Naive thymus-derived CD8-positive, alpha-beta T cell (primary cell): ENCODE measurements around the gene COL10A1. TPM values are rescaled to one million over a fixed set of nuclear protein-coding genes. Genes with fewer than 3 reads are reported as not detected.

Experiments used
- ATAC-seq, 2 donors: fragments of 150-1000 bp; cut with Tn5 transposase in 1 of 2; sonication (Bioruptor Pico), chemical (Tn5 transposase) in 1 of 2; 1 replicate in 1 of 2; 2 replicates in 1 of 2; pipeline ENCODE4 v1.10.0; 2021; ENCODE audit warnings: mild to moderate bottlenecking in 2 of 2, moderate library complexity in 2 of 2
- POLR2A ChIA-PET: fragments of 350-600 bp; sonication (Branson Sonifier 250); formaldehyde crosslinking; loops from one replicate; lab custom pipeline; 2021; ENCODE audit warnings: antibody characterized with exemption; lab: Charles Lee
- DNase-seq, 10 donors: peaks; one replicate each; pipeline versions ENCODE4 v3.0.0 to v3.0.0-alpha.2; 2020 to 2022
- H3K27ac Mint-ChIP-seq, 10 donors: one replicate each; pipeline ENCODE4 v1.8.0; 2020 to 2022; ENCODE audit warnings: mild to moderate bottlenecking in 10 of 10, mixed read lengths in 10 of 10, moderate library complexity in 4 of 10, inconsistent platforms in 1 of 10
- H3K27me3 Mint-ChIP-seq, 5 donors: one replicate each; pipeline ENCODE4 v1.8.0; 2021 to 2022; ENCODE audit warnings: mixed read lengths in 5 of 5
- H3K36me3 Mint-ChIP-seq, 3 donors: one replicate each; pipeline ENCODE4 v1.8.0; 2020 to 2022; ENCODE audit warnings: mixed read lengths in 3 of 3, mild to moderate bottlenecking in 2 of 3, inconsistent platforms in 1 of 3
- H3K4me1 Mint-ChIP-seq, 4 donors: one replicate each; pipeline ENCODE4 v1.8.0; 2021 to 2022; ENCODE audit warnings: mixed read lengths in 4 of 4
- H3K4me3 Mint-ChIP-seq, 10 donors: one replicate each; pipeline ENCODE4 v1.8.0; 2020 to 2022; ENCODE audit warnings: mild to moderate bottlenecking in 10 of 10, mixed read lengths in 10 of 10, moderate library complexity in 6 of 10, inconsistent platforms in 1 of 10
- H3K9me3 Mint-ChIP-seq, 9 donors: one replicate each; pipeline ENCODE4 v1.8.0; 2020 to 2022; ENCODE audit warnings: mixed read lengths in 9 of 9, mild to moderate bottlenecking in 3 of 9, inconsistent platforms in 1 of 9, moderate library complexity in 1 of 9
- polyA plus RNA-seq, 3 donors: library from polyadenylated mRNA; unstranded; fragments of 300-500 nt; fragmentation: Illumina TruSeq; gene quantifications; one replicate each; pipeline ENCODE4 v1.2.3, GENCODE V29; 2021
- total RNA-seq, 8 experiments: library from RNA in 2 of 8; stranded (reverse) in 2 of 8; gene quantifications; one replicate each; pipeline ENCODE4 v1.2.3 and lab custom pipeline; 2021 to 2026

The COL10A1 gene
- total and polyA plus RNA-seq, 5 experiments from 2014 or later, result 0.18 to 0.22 TPM; not detected in 3

- Mint-ChIP-seq H3K27me3 (no peaks in the 10 kb centered on the region), H3K9me3 (peaks cover 0 to 3% (median 0%) of the 10 kb centered on the region in 9 donors), H3K4me1 (peaks cover 15 to 19% (median 18%) of the 10 kb centered on the region in 4 donors), H3K4me3 (no peak overlapping the region), H3K36me3 (peaks cover 7 to 20% (median 16%) of the 10 kb centered on the region in 3 donors), H3K27ac (peak overlapping the region in 1 of 10 donors; percentile 39)
- ATAC-seq (no peak), DNase-seq (no peak)
- POLR2A ChIA-PET, result no interaction called here
These were observed 29.0 kb upstream of the COL10A1 start for GRCh38 chr6:116154887-116155286.

- peak overlapping the region in 2 of 10 donors; percentile 6 to 15 for H3K27ac Mint-ChIP-seq
- POLR2A ChIA-PET, result interaction anchor here (0.8 kb wide), 1 partner anchor 120 kb away, joined by 3 read pairs; no protein-coding TSS in a partner anchor
- no peaks in the 10 kb centered on the region for H3K27me3 Mint-ChIP-seq
These were observed 26.7 kb upstream of the COL10A1 start for GRCh38 chr6:116152620-116153019.

GRCh38 chr6:116145803-116146675 lies 20.1 kb upstream of the COL10A1 start:
- Mint-ChIP-seq H3K36me3 (peaks cover 0 to 21% (median 0%) of the 10 kb centered on the region in 3 donors), H3K4me1 (peaks cover 0 to 5% (median 0%) of the 10 kb centered on the region in 4 donors), H3K9me3 (no peaks in the 10 kb centered on the region), H3K27me3 (no peaks in the 10 kb centered on the region), H3K27ac (no peak overlapping the region), H3K4me3 (no peak overlapping the region)
- DNase-seq (no peak), ATAC-seq (no peak)
- POLR2A ChIA-PET, result no interaction called here

More at GRCh38 chr6:116152620-116153019, 26.7 kb upstream of the COL10A1 start:
- H3K4me3 Mint-ChIP-seq, result no peak overlapping the region
- ATAC-seq (no peak), DNase-seq (no peak)
- no peaks in the 10 kb centered on the region for H3K9me3 Mint-ChIP-seq
- H3K36me3 Mint-ChIP-seq, result peaks cover 0 to 9% (median 6%) of the 10 kb centered on the region in 3 donors
- peaks cover 12 to 16% (median 16%) of the 10 kb centered on the region in 4 donors for H3K4me1 Mint-ChIP-seq

- no peaks in the 10 kb centered on the region for H3K27me3 Mint-ChIP-seq
- H3K9me3 Mint-ChIP-seq, result no peaks in the 10 kb centered on the region
- H3K4me3 Mint-ChIP-seq, result no peak overlapping the region
- peak overlapping the region in 1 of 10 donors; percentile 17 for H3K27ac Mint-ChIP-seq
- H3K36me3 Mint-ChIP-seq, result peaks cover 0 to 29% (median 4%) of the 10 kb centered on the region in 3 donors
- DNase-seq (no peak), ATAC-seq (no peak)
- peaks cover 0 to 3% (median 0%) of the 10 kb centered on the region in 4 donors for H3K4me1 Mint-ChIP-seq
- POLR2A ChIA-PET, result no interaction called here
These were observed 18.7 kb upstream of the COL10A1 start for GRCh38 chr6:116144605-116145004.

GRCh38 chr6:116139917-116140316 lies 14.0 kb upstream of the COL10A1 start:
- DNase-seq, result no peak
- Mint-ChIP-seq H3K27me3 (no peaks in the 10 kb centered on the region), H3K27ac (no peak overlapping the region), H3K4me3 (no peak overlapping the region), H3K9me3 (no peaks in the 10 kb centered on the region), H3K36me3 (peaks cover 0 to 40% (median 16%) of the 10 kb centered on the region in 3 donors), H3K4me1 (peaks cover 9 to 14% (median 11%) of the 10 kb centered on the region in 4 donors)
- POLR2A ChIA-PET, result no interaction called here
- no peak for ATAC-seq

GRCh38 chr6:116136933-116137340 lies 11.0 kb upstream of the COL10A1 start:
- POLR2A ChIA-PET, result no interaction called here
- H3K9me3 Mint-ChIP-seq, result no peaks in the 10 kb centered on the region
- peak overlapping the region in 1 of 10 donors; percentile 48 for H3K4me3 Mint-ChIP-seq
- DNase-seq (peak in 2 of 10 donors; percentile 4 to 25), ATAC-seq (peak in 1 of 2 donors; percentile 30)
- H3K27me3 Mint-ChIP-seq, result no peaks in the 10 kb centered on the region
- peaks cover 0 to 48% (median 31%) of the 10 kb centered on the region in 3 donors for H3K36me3 Mint-ChIP-seq
- peaks cover 8 to 19% (median 11%) of the 10 kb centered on the region in 4 donors for H3K4me1 Mint-ChIP-seq
- peak overlapping the region in 4 of 10 donors; percentile 22 to 73 (median 42) for H3K27ac Mint-ChIP-seq

- H3K4me3 Mint-ChIP-seq, result no peak overlapping the region
- DNase-seq (no peak), ATAC-seq (no peak)
- no peaks in the 10 kb centered on the region for H3K27me3 Mint-ChIP-seq
- peaks cover 8 to 19% (median 11%) of the 10 kb centered on the region in 4 donors for H3K4me1 Mint-ChIP-seq
- peaks cover 0 to 51% (median 36%) of the 10 kb centered on the region in 3 donors for H3K36me3 Mint-ChIP-seq
- H3K27ac Mint-ChIP-seq, result no peak overlapping the region
- POLR2A ChIA-PET, result no interaction called here
- H3K9me3 Mint-ChIP-seq, result no peaks in the 10 kb centered on the region
These were observed 10.4 kb upstream of the COL10A1 start for GRCh38 chr6:116136373-116136772.

- Mint-ChIP-seq H3K9me3 (no peaks in the 10 kb centered on the region), H3K4me3 (no peak overlapping the region), H3K27me3 (no peaks in the 10 kb centered on the region), H3K27ac (no peak overlapping the region), H3K4me1 (peaks cover 11 to 25% (median 13%) of the 10 kb centered on the region in 4 donors), H3K36me3 (peaks cover 0 to 47% (median 37%) of the 10 kb centered on the region in 3 donors)
- DNase-seq, result no peak
- POLR2A ChIA-PET, result no interaction called here
- no peak for ATAC-seq
These were observed 7.5 kb upstream of the COL10A1 start for GRCh38 chr6:116133453-116133852.

GRCh38 chr6:116127771-116128493 lies 2.0 kb upstream of the COL10A1 start:
- ATAC-seq (no peak), DNase-seq (no peak)
- Mint-ChIP-seq H3K4me1 (peaks cover 3 to 10% (median 6%) of the 10 kb centered on the region in 4 donors), H3K4me3 (no peak overlapping the region), H3K36me3 (peaks cover 0 to 49% (median 22%) of the 10 kb centered on the region in 3 donors), H3K27ac (no peak overlapping the region), H3K27me3 (no peaks in the 10 kb centered on the region), H3K9me3 (no peaks in the 10 kb centered on the region)
- POLR2A ChIA-PET, result no interaction called here

GRCh38 chr6:116120430-116120829 lies 5.5 kb downstream of the COL10A1 start:
- no peak for DNase-seq
- POLR2A ChIA-PET, result no interaction called here
- peaks cover 5 to 65% (median 11%) of the 10 kb centered on the region in 3 donors for H3K36me3 Mint-ChIP-seq
- H3K4me1 Mint-ChIP-seq, result peaks cover 0 to 6% (median 0%) of the 10 kb centered on the region in 4 donors
- no peak overlapping the region for H3K4me3 Mint-ChIP-seq
- ATAC-seq, result no peak
- H3K27me3 Mint-ChIP-seq, result no peaks in the 10 kb centered on the region
- no peak overlapping the region for H3K27ac Mint-ChIP-seq
- no peaks in the 10 kb centered on the region for H3K9me3 Mint-ChIP-seq

GRCh38 chr6:116118608-116119007 lies 7.3 kb downstream of the COL10A1 start:
- Mint-ChIP-seq H3K27ac (no peak overlapping the region), H3K4me3 (no peak overlapping the region), H3K9me3 (no peaks in the 10 kb centered on the region), H3K27me3 (no peaks in the 10 kb centered on the region), H3K36me3 (peaks cover 5 to 71% (median 15%) of the 10 kb centered on the region in 3 donors), H3K4me1 (peaks cover 0 to 6% (median 0%) of the 10 kb centered on the region in 4 donors)
- POLR2A ChIA-PET, result no interaction called here
- no peak for DNase-seq
- ATAC-seq, result no peak

GRCh38 chr6:116115781-116116180 lies 10.2 kb downstream of the COL10A1 start:
- DNase-seq (no peak), ATAC-seq (no peak)
- peak overlapping the region in 1 of 10 donors; percentile 46 for H3K27ac Mint-ChIP-seq
- H3K4me1 Mint-ChIP-seq, result no peaks in the 10 kb centered on the region
- peaks cover 4 to 79% (median 37%) of the 10 kb centered on the region in 3 donors for H3K36me3 Mint-ChIP-seq
- no peak overlapping the region for H3K4me3 Mint-ChIP-seq
- H3K9me3 Mint-ChIP-seq, result no peaks in the 10 kb centered on the region
- no peaks in the 10 kb centered on the region for H3K27me3 Mint-ChIP-seq
- POLR2A ChIA-PET, result no interaction called here
